GM12801 (cell line): ENCODE results near the gene ZBTB43.

Source experiments
- TF ChIP-seq, protein P1 (sequence below): IDR thresholded peaks from one replicate; pipeline ENCODE4 v1.5.1; 2011; ENCODE audit warnings: control low read depth; ENCODE audit not compliant: insufficient read length; ENCODE audit errors: extremely low read depth

Gene ZBTB43

GRCh38 chr9:126829035-126829434, 24.2 kb downstream of the ZBTB43 start:
- TF ChIP-seq, protein P1, sequence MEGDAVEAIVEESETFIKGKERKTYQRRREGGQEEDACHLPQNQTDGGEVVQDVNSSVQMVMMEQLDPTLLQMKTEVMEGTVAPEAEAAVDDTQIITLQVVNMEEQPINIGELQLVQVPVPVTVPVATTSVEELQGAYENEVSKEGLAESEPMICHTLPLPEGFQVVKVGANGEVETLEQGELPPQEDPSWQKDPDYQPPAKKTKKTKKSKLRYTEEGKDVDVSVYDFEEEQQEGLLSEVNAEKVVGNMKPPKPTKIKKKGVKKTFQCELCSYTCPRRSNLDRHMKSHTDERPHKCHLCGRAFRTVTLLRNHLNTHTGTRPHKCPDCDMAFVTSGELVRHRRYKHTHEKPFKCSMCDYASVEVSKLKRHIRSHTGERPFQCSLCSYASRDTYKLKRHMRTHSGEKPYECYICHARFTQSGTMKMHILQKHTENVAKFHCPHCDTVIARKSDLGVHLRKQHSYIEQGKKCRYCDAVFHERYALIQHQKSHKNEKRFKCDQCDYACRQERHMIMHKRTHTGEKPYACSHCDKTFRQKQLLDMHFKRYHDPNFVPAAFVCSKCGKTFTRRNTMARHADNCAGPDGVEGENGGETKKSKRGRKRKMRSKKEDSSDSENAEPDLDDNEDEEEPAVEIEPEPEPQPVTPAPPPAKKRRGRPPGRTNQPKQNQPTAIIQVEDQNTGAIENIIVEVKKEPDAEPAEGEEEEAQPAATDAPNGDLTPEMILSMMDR = no peak

GRCh38 chr9:126830827-126831226, 26.0 kb downstream of the ZBTB43 start:
- TF ChIP-seq, protein P1 = no peak

DNA sequence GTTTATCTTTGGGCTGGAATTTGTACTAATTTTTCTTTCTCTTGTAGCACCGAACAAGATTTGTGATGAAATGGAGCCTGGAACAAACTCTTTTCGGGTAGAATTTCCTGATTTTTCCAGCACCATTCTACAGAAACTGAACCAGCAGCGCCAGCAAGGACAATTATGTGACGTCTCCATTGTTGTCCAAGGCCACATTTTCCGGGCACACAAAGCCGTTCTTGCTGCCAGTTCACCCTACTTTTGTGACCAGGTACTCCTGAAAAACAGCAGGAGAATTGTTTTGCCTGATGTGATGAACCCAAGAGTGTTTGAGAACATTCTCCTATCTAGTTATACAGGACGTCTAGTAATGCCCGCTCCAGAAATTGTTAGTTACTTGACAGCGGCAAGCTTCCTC, 27.6 kb downstream of the ZBTB43 start:
- TF ChIP-seq, protein P1 = no peak

GRCh38 chr9:126833020-126833419, 28.2 kb downstream of the ZBTB43 start:
- TF ChIP-seq, protein P1 = no peak

DNA sequence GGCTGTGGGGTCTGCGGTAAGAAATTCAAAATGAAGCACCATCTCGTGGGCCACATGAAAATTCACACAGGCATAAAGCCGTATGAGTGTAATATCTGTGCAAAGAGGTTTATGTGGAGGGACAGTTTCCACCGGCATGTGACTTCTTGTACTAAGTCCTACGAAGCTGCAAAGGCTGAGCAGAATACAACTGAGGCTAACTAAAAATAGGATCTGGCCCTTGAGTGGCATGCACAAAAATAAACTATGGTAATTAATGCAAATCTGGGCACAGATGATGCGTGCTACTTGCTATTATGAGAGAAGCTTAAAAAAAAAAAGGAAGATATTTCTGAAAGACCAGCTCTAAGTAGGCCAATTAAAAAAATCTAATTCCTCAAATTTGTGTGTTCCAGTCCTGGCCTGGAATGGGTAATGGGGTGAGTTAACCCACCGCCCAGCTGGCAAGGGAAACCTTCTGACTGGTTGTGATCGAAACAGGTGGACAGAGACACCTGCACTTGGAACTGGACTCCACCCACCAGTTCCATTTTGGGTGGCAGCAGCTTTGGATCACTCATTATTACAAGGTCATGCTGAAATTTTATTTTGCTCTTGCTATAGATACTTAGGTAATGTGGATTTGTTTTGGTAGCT, 29.0 kb downstream of the ZBTB43 start:
- TF ChIP-seq, protein P1 = no peak

DNA sequence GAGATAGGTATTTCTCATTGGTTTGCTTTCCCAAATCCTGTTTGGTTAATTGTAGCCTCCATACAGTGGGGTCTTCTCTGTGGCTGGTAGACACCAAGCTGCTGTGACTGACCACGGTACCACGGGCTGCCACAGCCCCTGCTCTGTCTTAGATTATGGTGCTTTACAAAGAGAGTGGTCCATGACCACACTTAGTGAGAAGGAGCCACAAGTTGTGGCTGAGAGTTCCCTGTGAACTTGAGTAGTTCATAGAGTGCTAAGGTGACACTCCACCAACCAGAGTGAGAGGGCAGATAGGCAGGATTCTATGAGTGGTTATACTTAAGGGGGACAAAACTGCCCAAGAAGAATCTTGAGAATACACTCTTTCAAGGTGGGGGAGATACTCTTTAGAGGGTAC, 29.8 kb downstream of the ZBTB43 start:
- TF ChIP-seq, protein P1 = no peak

- TF ChIP-seq, protein P1 = no peak
These were observed 31.4 kb downstream of the ZBTB43 start for GRCh38 chr9:126836216-126836615.
